HG03457 (cell line): ENCODE results near the gene GRIP2.

Experiments
- ATAC-seq: cut with Tn5 transposase; IDR thresholded peaks from one replicate; pipeline ENCODE4 v1.9.1; 2021; ENCODE audit warnings: moderate number of reproducible peaks; ENCODE audit not compliant: unreplicated experiment

The GRIP2 gene

DNA sequence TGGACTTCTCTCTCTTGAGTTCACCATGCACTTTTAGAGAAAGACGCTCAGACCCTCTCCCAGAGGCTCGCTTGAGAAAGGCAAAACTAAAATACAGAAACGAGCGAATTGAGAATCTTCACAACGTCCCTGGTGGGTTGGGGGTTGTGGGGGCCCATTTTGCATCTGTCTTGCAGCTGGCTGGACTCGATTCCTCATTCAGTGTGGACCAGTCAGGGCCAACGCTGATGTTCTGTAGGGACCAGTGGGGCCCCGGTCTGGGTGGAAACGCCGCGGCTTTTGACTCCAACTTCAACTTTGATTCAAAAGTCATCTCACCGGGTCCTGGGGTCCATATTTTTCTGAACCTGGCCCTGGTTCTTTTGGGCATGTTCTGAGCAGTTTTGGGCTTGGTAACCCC, 69.7 kb downstream of the GRIP2 start:
- ATAC-seq = no peak

DNA sequence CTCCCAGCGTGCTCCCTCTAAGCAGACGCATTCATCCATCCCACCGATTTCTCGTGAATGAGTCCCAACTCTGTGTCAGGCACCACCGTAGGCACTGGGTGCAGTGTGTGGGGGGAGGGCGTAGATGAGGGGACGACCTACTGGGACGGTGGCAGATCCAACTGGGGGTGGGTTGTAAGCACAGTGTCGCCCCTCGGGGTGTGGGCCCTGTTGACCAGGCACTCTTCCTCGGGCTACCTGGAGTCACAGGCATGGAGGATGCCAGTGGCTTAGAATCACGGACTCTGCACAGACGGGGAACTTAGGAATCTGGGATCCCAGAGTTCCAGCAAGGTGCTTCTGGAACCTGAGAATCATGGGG, 71.5 kb downstream of the GRIP2 start:
- no peak for ATAC-seq

DNA sequence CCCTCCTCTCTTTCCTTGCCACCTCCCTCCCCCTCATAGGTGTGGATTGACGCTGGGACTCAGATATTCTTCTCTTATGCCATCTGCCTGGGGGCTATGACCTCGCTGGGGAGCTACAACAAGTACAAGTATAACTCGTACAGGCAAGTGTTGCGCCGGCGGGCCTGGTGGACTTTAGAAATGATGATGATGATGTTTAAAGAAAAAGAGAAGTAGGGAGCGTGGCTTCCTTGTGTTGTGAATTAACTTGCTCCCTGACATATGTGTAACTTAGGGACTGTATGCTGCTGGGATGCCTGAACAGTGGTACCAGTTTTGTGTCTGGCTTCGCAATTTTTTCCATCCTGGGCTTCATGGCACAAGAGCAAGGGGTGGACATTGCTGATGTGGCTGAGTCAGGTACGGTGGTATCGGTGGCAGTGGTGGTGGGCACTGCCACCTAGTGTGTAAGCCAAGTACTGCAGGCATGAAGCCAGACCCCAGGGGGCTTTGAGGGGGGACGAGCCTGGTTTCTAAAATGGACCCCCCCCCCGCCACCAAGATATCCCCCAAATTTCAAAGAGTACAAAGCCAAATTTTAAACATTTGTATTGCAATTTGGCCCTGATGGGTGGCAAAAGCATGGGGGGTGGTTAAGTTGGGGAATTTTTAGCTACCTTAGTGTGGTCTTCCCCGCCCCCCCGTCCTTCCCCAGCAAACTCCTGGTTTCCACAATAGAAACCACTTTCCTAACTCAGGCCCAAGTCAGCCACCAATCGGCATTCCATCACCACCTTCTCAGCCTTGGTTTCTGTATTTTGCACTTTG, 72.1 kb downstream of the GRIP2 start:
- no peak for ATAC-seq

DNA sequence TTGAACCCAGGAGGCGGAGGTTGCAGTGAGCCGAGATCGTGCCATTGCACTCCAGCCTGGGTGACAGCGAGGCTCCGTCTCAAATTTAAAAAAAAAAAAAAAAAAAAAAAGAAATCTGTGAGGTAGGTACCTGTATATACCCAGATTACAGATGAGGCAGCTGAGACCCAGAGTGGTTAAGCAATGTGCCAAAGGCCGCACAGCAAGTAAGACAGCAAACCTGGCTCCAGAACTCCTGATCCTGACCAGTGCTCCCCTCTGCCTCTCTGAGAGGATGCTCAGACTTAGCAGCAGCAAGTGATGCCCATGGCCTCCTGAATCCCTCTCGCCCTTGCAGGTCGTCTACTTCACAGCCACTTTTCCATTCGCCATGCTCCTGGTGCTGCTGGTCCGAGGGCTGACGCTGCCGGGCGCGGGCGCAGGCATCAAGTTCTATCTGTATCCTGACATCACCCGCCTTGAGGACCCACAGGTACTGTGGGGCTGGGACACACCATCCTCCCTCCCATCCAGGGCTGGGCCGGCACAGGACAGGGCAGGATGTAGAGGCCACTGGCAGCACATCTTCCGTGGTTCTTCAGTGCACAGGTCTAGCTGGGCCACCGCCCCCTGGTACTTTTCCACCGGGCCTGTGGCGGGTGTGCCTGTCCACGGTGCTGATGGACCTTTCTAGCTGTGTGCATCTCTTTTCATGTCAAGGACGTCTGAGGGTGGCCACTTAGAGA, 73.8 kb downstream of the GRIP2 start:
- no peak for ATAC-seq

- ATAC-seq = no peak
Measured at GRCh38 chr3:14465425-14465824, 74.7 kb downstream of the GRIP2 start.

DNA sequence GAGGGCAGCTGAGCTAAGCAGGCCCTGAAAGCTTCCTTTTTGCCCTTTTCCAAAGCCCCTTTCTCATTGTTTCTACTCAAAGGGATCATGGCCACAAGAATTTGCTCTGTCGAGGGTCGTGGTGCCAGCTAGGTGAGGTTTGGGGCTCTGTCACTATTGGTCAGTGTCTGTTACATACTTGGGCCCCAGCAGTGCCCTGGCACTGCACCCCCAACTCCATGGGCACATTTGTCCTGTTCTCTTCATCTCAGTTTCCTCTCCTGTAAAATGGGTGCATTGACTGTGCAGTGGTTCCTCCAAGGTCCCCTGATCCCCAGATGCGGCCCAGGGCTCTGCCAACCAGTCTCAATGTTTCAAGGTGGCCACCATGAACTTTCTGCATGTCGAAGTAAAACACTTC, 75.6 kb downstream of the GRIP2 start:
- no peak for ATAC-seq

DNA sequence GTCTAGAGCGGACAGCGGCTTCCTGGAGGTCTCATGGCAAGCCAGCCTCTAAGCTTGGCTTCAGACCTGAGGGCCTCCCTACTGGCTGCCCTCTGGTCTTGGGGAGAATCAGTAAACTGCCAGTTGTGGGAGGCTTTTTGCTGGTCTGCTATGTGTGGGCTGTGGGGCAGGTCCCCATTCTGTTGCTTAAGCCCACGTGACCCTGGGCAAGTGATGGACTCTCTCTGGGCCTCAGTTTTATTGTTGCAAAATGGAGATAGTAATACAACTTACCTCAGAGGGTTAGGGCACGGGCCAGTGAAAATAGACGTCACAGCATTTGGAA, 76.0 kb downstream of the GRIP2 start:
- ATAC-seq = no peak

- ATAC-seq = no peak
Measured at GRCh38 chr3:14463330-14464140, 76.6 kb downstream of the GRIP2 start.

GRCh38 chr3:14462738-14463137, 77.4 kb downstream of the GRIP2 start:
- no peak for ATAC-seq

DNA sequence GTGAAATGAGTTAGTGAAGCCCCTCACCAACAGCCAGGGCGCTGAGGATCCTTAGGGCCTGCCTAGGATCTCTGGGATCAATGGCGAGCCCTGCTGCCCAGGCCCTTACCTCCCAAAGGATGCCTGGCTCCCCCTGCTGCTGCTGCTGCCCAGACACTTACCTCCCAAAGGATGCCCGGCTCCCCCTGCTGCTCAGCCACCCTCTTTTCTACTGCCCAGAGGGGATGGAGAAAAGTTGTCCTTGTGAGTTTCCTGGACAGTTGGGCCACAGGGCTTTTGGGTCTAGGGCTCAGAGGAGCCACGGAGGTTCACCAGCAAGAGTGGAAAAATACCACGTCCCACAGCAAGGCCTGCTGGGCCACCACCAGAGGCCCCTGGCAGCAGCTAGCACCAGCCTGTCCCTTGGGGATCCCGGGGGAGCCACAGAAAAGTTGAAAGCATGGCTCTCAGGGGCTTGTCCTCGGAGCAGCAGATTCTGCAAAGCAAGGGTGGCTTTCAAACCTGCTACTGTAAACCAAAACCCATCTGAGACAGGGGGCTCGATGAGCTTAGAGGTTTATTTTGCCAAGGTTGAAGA, 78.3 kb downstream of the GRIP2 start:
- ATAC-seq = no peak

- no peak for ATAC-seq
Measured at GRCh38 chr3:14461006-14461747, 79.0 kb downstream of the GRIP2 start.

DNA sequence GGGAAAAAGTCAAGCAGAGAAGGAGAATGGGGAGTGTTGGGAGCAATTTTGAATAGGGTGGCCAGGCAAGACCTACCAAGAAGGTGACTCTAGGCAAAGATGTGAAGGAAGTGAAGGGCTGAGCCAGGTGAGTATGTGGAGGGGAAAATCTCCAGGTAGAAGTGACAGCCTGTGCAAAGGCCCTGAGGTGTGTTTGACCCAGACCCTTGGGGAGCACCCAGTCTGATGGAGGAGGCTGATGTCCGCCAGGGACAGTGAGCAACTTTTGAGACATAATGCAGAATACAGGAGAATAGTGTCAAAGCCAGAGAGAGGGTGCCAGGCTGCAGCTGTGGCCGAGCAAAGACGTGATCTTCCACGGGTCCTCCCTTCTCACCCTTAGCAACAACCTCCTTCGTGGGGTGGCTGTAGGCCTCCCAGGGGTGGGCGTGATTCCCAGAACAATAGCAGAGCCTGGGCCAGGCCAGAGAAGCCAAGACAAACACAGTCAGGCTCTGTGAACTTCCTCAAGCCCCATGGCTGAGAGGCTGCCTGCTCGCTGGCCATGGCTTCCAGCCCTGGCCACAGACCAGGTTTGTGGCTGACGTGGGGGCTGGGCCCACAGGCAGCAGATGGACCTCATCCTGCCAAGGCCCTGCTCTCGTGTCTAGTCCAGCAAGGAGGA, 79.7 kb downstream of the GRIP2 start:
- ATAC-seq = no peak

- ATAC-seq = no peak
Measured at GRCh38 chr3:14459787-14460186, 80.4 kb downstream of the GRIP2 start.

- ATAC-seq = no peak
Measured at GRCh38 chr3:14459384-14459783, 80.8 kb downstream of the GRIP2 start.

DNA sequence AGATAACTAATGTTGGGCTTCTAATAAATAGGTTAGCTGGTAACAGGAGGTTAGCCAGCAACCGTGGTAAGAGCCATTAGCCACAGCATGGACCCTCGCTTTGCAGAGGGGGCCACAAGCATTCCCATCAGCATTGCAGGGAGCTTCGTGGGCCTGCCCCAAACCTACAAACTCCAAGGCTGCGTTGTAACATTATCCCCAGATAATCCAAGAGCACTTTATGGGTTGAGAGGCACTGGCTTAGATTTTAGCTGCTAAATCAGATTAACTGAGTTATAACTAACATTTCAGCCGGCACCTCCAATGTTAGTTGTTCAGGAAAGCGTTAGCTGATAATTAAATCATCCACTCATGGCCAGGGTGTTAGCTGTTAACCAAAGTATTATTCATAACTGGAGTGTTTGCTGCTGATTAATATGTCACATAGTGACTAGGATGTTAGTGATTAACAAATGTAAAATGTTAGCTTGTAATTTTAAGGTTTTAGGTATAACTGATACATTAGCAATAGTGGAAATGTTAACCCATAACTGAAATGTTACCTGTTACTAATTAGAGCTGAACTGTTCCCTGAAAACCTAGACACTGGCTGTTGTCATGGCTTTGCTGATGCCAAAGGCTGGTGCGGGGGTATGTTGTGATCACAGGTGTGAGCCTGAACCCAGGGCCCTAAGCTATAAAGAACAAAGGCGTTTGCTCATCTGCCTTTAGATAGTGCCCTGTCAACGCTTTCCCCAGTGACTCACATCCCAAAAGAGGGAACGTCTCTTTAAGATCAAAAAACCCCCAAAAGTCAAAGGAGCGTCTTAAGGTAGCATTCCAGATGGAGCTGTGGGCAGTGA, 81.5 kb downstream of the GRIP2 start:
- no peak for ATAC-seq

- ATAC-seq = no peak
Measured at GRCh38 chr3:14457999-14458398, 82.1 kb downstream of the GRIP2 start.

DNA sequence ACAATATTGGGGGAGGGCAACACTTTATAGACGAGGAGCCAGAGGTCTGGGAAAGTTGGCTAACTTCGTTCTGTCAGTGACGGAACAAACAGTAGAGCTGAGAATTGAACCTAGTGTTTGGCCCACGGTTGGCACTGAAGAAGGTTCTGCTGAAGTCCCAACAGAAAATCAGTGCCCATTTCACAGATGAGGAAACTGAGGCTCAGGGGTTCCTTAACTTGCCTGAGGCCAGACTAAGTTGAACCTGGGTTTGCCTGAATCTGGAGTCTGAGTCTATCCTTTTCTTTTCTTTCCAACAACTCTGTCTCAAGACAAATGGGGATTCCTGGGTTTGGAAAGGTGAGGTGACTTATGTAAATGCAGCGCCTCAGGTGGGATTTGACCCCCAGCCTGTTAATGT, 82.7 kb downstream of the GRIP2 start:
- ATAC-seq = no peak

DNA sequence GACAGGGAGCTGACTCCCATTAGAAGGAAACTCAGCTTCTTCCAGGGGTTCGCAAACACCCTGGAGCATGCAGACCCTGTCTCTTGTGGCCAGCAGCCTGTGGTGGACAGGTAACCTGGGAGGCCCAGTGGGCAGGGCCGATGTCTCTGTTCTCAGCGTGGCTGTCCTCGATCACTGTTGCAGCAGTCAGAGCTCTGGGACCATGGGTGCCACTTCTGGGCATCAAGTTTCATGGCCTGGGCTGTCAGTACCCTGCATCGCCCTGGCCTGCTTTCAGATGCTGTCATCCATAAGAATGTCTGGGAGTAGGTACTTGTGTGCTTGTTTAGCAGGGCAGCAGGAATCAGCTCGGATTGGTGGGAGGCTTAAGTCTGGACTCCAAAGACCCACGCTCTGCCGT, 83.3 kb downstream of the GRIP2 start:
- ATAC-seq = no peak

- no peak for ATAC-seq
Measured at GRCh38 chr3:14455571-14456317, 84.4 kb downstream of the GRIP2 start.
